Left renal pelvis (tissue), 4 donors: ENCODE measurements around the gene DENND2A. TPM values are rescaled to one million over a fixed set of nuclear protein-coding genes. Genes with fewer than 3 reads are reported as not detected.
"Not testable (repeated sequence)": the region's sequence is repeated elsewhere in the genome, so short reads cannot be mapped to it uniquely, and the experiment has no call there.

Source experiments
- DNase-seq, 4 donors: peaks; one replicate each; pipeline ENCODE4 v3.0.0-alpha.2; 2013; ENCODE audit warnings: low read depth in 4 of 4, low spot score in 3 of 4
- polyA plus RNA-seq, 4 donors: library from polyadenylated mRNA; unstranded; fragments of 120-200 nt; gene quantifications; one replicate each; pipeline ENCODE4 v1.2.1, GENCODE V29; 2013; ENCODE audit not compliant: insufficient read length in 4 of 4

DENND2A gene
- polyA plus RNA-seq, 4 donors, result 34.7 to 43.3 (median 40.2) TPM

GRCh38 chr7:140624392-140625191 is 16.0 kb downstream of the DENND2A start:
- no peak for DNase-seq

GRCh38 chr7:140623980-140624379 is 16.6 kb downstream of the DENND2A start:
- DNase-seq, result no peak

- DNase-seq, result no peak
Measured at GRCh38 chr7:140621401-140622021, 19.1 kb downstream of the DENND2A start.

GRCh38 chr7:140619915-140620510 is 20.6 kb downstream of the DENND2A start:
- DNase-seq, result not testable (repeated sequence)

GRCh38 chr7:140619176-140619575 is 21.4 kb downstream of the DENND2A start:
- no peak for DNase-seq

- no peak for DNase-seq
Measured at GRCh38 chr7:140618306-140618705, 22.3 kb downstream of the DENND2A start.

GRCh38 chr7:140617081-140617480 is 23.5 kb downstream of the DENND2A start:
- DNase-seq, result no peak

GRCh38 chr7:140616328-140616727 is 24.3 kb downstream of the DENND2A start:
- no peak for DNase-seq

- no peak for DNase-seq
Measured at GRCh38 chr7:140611641-140612040, 29.0 kb downstream of the DENND2A start.

GRCh38 chr7:140610204-140611165 is 30.1 kb downstream of the DENND2A start:
- DNase-seq, result no peak

GRCh38 chr7:140609646-140610045 is 31.0 kb downstream of the DENND2A start:
- no peak for DNase-seq

- DNase-seq, result no peak
Measured at GRCh38 chr7:140607441-140607989, 33.1 kb downstream of the DENND2A start.

- no peak for DNase-seq
Measured at GRCh38 chr7:140605337-140605736, 35.3 kb downstream of the DENND2A start.

GRCh38 chr7:140604760-140605159 is 35.9 kb downstream of the DENND2A start:
- DNase-seq, result no peak

- DNase-seq, result no peak
Measured at GRCh38 chr7:140604076-140604475, 36.5 kb downstream of the DENND2A start.

- DNase-seq, result no peak
Measured at GRCh38 chr7:140601566-140602174, 38.9 kb downstream of the DENND2A start.

- DNase-seq, result no peak
Measured at GRCh38 chr7:140600341-140600740, 40.3 kb downstream of the DENND2A start.

- no peak for DNase-seq
Measured at GRCh38 chr7:140597428-140597949, 43.1 kb downstream of the DENND2A start.

GRCh38 chr7:140596519-140597427 is 43.8 kb downstream of the DENND2A start:
- no peak for DNase-seq
